Esophagus muscularis mucosa (tissue), 4 donors: ENCODE results near the gene KCTD1. TPM values are rescaled to one million over a fixed set of nuclear protein-coding genes. Genes with fewer than 3 reads are reported as not detected.

Source experiments
- DNase-seq: peaks from one replicate; pipeline ENCODE4 v3.0.0-alpha.2; 2017; ENCODE audit errors: extremely low spot score
- H3K27ac ChIP-seq, 4 donors: fragments of 200-600 bp; sonication (generic); replicated peaks in 1 of 4; 1 replicate in 3 of 4; 2 replicates in 1 of 4; pipeline ENCODE4 v1.5.1; 2016 to 2019; ENCODE audit warnings: mild to moderate bottlenecking in 1 of 4
- H3K27me3 ChIP-seq, 4 donors: fragments of 200-600 bp; sonication (generic); one replicate each; pipeline versions ENCODE4 v1.5.1 to v1.6.0; 2016 to 2019
- H3K36me3 ChIP-seq, 4 donors: fragments of 200-600 bp; sonication (generic); one replicate each; pipeline ENCODE4 v1.5.1; 2016 to 2019
- H3K4me1 ChIP-seq, 4 donors: fragments of 200-600 bp; sonication (generic); one replicate each; pipeline ENCODE4 v1.5.1; 2016 to 2019
- H3K4me3 ChIP-seq, 4 donors: fragments of 200-600 bp; sonication (generic); 1 replicate in 2 of 4; 2 replicates in 2 of 4; pipeline ENCODE4 v1.5.1; 2016 to 2019; ENCODE audit warnings: mild to moderate bottlenecking in 4 of 4, moderate library complexity in 1 of 4
- H3K9me3 ChIP-seq, 4 donors: fragments of 200-600 bp; sonication (generic); 1 replicate in 3 of 4; 2 replicates in 1 of 4; pipeline ENCODE4 v1.5.1; 2016 to 2019
- CTCF ChIP-seq, 3 experiments: fragments of 200-600 bp in 2 of 3; fragments of 450-650 bp in 1 of 3; sonication (generic) in 2 of 3; IDR thresholded peaks; one replicate each; pipeline ENCODE4 v1.5.1; 2017 to 2019; ENCODE audit warnings: antibody characterized with exemption in 3 of 3, mild to moderate bottlenecking in 2 of 3, moderate library complexity in 1 of 3
- EP300 ChIP-seq: sonication (generic); formaldehyde crosslinking; IDR thresholded peaks from one replicate; pipeline ENCODE4 v1.6.1; 2017; ENCODE audit warnings: antibody characterized with exemption
- POLR2A ChIP-seq: fragments of 450-650 bp; IDR thresholded peaks from one replicate; pipeline ENCODE4 v1.6.1; 2017; ENCODE audit warnings: antibody characterized with exemption, moderate library complexity, mild to moderate bottlenecking, low read depth
- POLR2AphosphoS5 ChIP-seq, 2 donors: sonication (generic); formaldehyde crosslinking; IDR thresholded peaks; one replicate each; pipeline ENCODE4 v1.6.1; 2017; ENCODE audit warnings: antibody characterized with exemption in 2 of 2
- WGBS: methylation state at CpG from one replicate; pipeline ENCODE4 v1.1.5; 2018; 5-methylcytosine and 5-hydroxymethylcytosine counted together
- intact Hi-C: fragments of 100-400 bp; cut with DNase I; formaldehyde crosslinking; loops from one replicate; pipeline ENCODE4 v1.15.1; 2023
- total RNA-seq, 4 donors: library from RNA; depleted of rRNA; stranded (reverse); fragments of >200 nt; gene quantifications; one replicate each; pipeline versions ENCODE4 v1.1.0 to v1.2.1, GENCODE V29; 2016

KCTD1 gene
- total RNA-seq, 4 donors from 2014 or later = 7.1 to 17.6 (median 12.7) TPM

- WGBS = 79% methylated on average over 4 of the region's 4 CpGs
- intact Hi-C loops = no loop called here
- H3K4me3 ChIP-seq = no peak overlapping the region
- TF ChIP-seq CTCF (IDR thresholded peaks at IDR 0.05) (no peak), POLR2AphosphoS5 (IDR thresholded peaks at IDR 0.05) (no peak), POLR2A (no peak)
- no peak overlapping the region for H3K27ac ChIP-seq
- H3K27me3 ChIP-seq = peaks cover 0 to 24% (median 5%) of the 10 kb centered on the region in 4 donors
- no peaks in the 10 kb centered on the region for H3K9me3 ChIP-seq
- H3K4me1 ChIP-seq = peaks cover 2 to 5% (median 3%) of the 10 kb centered on the region in 4 donors
- DNase-seq = no peak
- no peaks in the 10 kb centered on the region for H3K36me3 ChIP-seq
These were observed 7.6 kb upstream of the KCTD1 start for GRCh38 chr18:26555804-26556553.

- no peak overlapping the region for H3K27ac ChIP-seq
- WGBS = 92% methylated on average over 1 of the region's 1 CpG
These were observed 5.6 kb upstream of the KCTD1 start for GRCh38 chr18:26553943-26554342.

GRCh38 chr18:26551695-26552081, 3.3 kb upstream of the KCTD1 start:
- H3K4me3 ChIP-seq = peak overlapping the region in 3 of 4 donors; percentile 66 to 92 (median 76)
- intact Hi-C loops = no loop called here
- WGBS = 65% methylated on average over 4 of the region's 4 CpGs

More at GRCh38 chr18:26553943-26554342, 5.6 kb upstream of the KCTD1 start:
- Histone ChIP-seq H3K27me3 (peaks cover 0 to 35% (median 9%) of the 10 kb centered on the region in 4 donors), H3K9me3 (no peaks in the 10 kb centered on the region), H3K4me1 (peaks cover 15 to 24% (median 23%) of the 10 kb centered on the region in 4 donors), H3K4me3 (no peak overlapping the region), H3K36me3 (no peaks in the 10 kb centered on the region)
- intact Hi-C loops = no loop called here
- DNase-seq = no peak
- TF ChIP-seq POLR2A = no peak
- TF ChIP-seq EP300 = no peak
- no peak for TF ChIP-seq CTCF (IDR thresholded peaks at IDR 0.05)
- no peak for TF ChIP-seq POLR2AphosphoS5 (IDR thresholded peaks at IDR 0.05)

GRCh38 chr18:26550998-26551694, 2.8 kb upstream of the KCTD1 start:
- peak overlapping the region; percentile 73 to 83 (median 78) for H3K27ac ChIP-seq
- TF ChIP-seq POLR2AphosphoS5 (IDR thresholded peaks at IDR 0.05) = peak in 1 of 2 donors; percentile 53
- TF ChIP-seq CTCF (IDR thresholded peaks at IDR 0.05) = no peak
- TF ChIP-seq POLR2A = no peak
- TF ChIP-seq EP300 = no peak
- H3K27me3 ChIP-seq = peaks cover 0 to 35% (median 9%) of the 10 kb centered on the region in 4 donors
- H3K4me1 ChIP-seq = peaks cover 31 to 44% (median 43%) of the 10 kb centered on the region in 4 donors
- no peaks in the 10 kb centered on the region for H3K36me3 ChIP-seq
- H3K4me3 ChIP-seq = peak overlapping the region; percentile 66 to 92 (median 74)
- H3K9me3 ChIP-seq = no peaks in the 10 kb centered on the region
- peak; percentile 79 for DNase-seq
- 33% methylated on average over 20 of the region's 28 CpGs for WGBS
- intact Hi-C loops = no loop called here

More at GRCh38 chr18:26551695-26552081, 3.3 kb upstream of the KCTD1 start:
- H3K27me3 ChIP-seq = peaks cover 0 to 35% (median 9%) of the 10 kb centered on the region in 4 donors
- TF ChIP-seq POLR2A = no peak
- no peak for TF ChIP-seq CTCF (IDR thresholded peaks at IDR 0.05)
- TF ChIP-seq POLR2AphosphoS5 (IDR thresholded peaks at IDR 0.05) = no peak
- no peak for TF ChIP-seq EP300
- H3K36me3 ChIP-seq = no peaks in the 10 kb centered on the region
- peak; percentile 37 for DNase-seq
- H3K9me3 ChIP-seq = no peaks in the 10 kb centered on the region
- peaks cover 26 to 39% (median 37%) of the 10 kb centered on the region in 4 donors for H3K4me1 ChIP-seq
- H3K27ac ChIP-seq = peak overlapping the region in 2 of 4 donors; percentile 74 to 83
